Activated CD8-positive, alpha-beta T cell treated with anti-CD3 and anti-CD28 coated beads for 36 hours (primary cell): ENCODE measurements around the gene AP3B2. TPM values are rescaled to one million over a fixed set of nuclear protein-coding genes. Genes with fewer than 3 reads are reported as not detected.

Experiments
- ATAC-seq: fragments of 200-7000 bp; cut with Tn5 transposase; one replicate; pipeline ENCODE4 v1.10.0; 2021; ENCODE audit warnings: mild to moderate bottlenecking, moderate library complexity
- CTCF ChIA-PET: fragments of 350-600 bp; sonication (Branson Sonifier 250); formaldehyde crosslinking; loops from one replicate; lab custom pipeline; 2021; ENCODE audit warnings: antibody characterized with exemption; lab: Charles Lee
- POLR2A ChIA-PET: fragments of 350-600 bp; sonication (Branson Sonifier 250); formaldehyde crosslinking; loops from one replicate; lab custom pipeline; 2021; ENCODE audit warnings: antibody characterized with exemption; lab: Charles Lee
- DNase-seq: peaks from one replicate; pipeline ENCODE4 v3.0.0-alpha.2; 2020
- H3K27ac Mint-ChIP-seq: one replicate; pipeline ENCODE4 v1.8.0; 2021; ENCODE audit warnings: mild to moderate bottlenecking, mixed read lengths
- H3K27me3 Mint-ChIP-seq: one replicate; pipeline ENCODE4 v1.8.0; 2021; ENCODE audit warnings: mixed read lengths
- H3K36me3 Mint-ChIP-seq: one replicate; pipeline ENCODE4 v1.8.0; 2021; ENCODE audit warnings: low read depth, mixed read lengths
- H3K4me1 Mint-ChIP-seq: one replicate; pipeline ENCODE4 v1.8.0; 2021; ENCODE audit warnings: low read depth, mixed read lengths
- H3K4me3 Mint-ChIP-seq: one replicate; pipeline ENCODE4 v1.8.0; 2021; ENCODE audit warnings: mild to moderate bottlenecking, moderate library complexity, mixed read lengths
- H3K9me3 Mint-ChIP-seq: one replicate; pipeline ENCODE4 v1.8.0; 2021; ENCODE audit warnings: mixed read lengths
- intact Hi-C: fragments of 100-400 bp; cut with micrococcal nuclease; formaldehyde crosslinking; loops from one replicate; pipeline ENCODE4 v1.10.0; 2022
- total RNA-seq, 2 experiments: library from RNA; stranded (reverse); gene quantifications; one replicate each; pipeline ENCODE4 v1.2.3, GENCODE V29; 2021
- TF ChIP-seq, protein P1 (sequence below): fragments of 200-600 bp; IDR thresholded peaks from one replicate; pipeline ENCODE4 v1.8.0; 2022; ENCODE audit warnings: antibody characterized with exemption, mild to moderate bottlenecking

Gene AP3B2
- total RNA-seq, 2 experiments from 2014 or later, result 0.16 to 0.18 TPM

DNA sequence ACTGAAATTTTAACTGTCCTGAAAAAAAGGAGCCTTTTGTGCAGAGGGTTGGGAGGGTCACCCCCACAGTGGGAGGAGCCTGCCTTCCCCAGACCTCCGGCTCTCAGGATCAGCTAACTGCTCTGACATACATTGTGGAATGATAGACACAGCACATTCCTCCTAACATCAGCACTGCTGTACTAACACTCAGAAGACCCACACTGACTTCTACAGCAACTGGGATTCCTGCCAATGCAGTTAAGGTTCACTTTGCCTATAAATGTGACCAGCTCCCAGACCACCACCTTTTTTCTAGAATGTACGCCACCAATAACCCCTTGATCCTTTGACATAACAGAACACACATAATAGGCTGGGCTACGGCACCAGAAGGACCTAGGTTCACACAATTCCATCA, 65.7 kb downstream of the AP3B2 start:
- TF ChIP-seq, protein P1, sequence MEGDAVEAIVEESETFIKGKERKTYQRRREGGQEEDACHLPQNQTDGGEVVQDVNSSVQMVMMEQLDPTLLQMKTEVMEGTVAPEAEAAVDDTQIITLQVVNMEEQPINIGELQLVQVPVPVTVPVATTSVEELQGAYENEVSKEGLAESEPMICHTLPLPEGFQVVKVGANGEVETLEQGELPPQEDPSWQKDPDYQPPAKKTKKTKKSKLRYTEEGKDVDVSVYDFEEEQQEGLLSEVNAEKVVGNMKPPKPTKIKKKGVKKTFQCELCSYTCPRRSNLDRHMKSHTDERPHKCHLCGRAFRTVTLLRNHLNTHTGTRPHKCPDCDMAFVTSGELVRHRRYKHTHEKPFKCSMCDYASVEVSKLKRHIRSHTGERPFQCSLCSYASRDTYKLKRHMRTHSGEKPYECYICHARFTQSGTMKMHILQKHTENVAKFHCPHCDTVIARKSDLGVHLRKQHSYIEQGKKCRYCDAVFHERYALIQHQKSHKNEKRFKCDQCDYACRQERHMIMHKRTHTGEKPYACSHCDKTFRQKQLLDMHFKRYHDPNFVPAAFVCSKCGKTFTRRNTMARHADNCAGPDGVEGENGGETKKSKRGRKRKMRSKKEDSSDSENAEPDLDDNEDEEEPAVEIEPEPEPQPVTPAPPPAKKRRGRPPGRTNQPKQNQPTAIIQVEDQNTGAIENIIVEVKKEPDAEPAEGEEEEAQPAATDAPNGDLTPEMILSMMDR, result no peak
- H3K27ac Mint-ChIP-seq, result no peak overlapping the region
- no peak overlapping the region for H3K4me3 Mint-ChIP-seq
- ATAC-seq (no peak), DNase-seq (no peak)
- no peaks in the 10 kb centered on the region for H3K36me3 Mint-ChIP-seq
- ChIA-PET POLR2A (no interaction called here), CTCF (no interaction called here)
- peaks cover 2% of the 10 kb centered on the region for H3K4me1 Mint-ChIP-seq
- intact Hi-C loops, result no loop called here
- H3K27me3 Mint-ChIP-seq, result peaks cover 29% of the 10 kb centered on the region
- no peaks in the 10 kb centered on the region for H3K9me3 Mint-ChIP-seq

DNA sequence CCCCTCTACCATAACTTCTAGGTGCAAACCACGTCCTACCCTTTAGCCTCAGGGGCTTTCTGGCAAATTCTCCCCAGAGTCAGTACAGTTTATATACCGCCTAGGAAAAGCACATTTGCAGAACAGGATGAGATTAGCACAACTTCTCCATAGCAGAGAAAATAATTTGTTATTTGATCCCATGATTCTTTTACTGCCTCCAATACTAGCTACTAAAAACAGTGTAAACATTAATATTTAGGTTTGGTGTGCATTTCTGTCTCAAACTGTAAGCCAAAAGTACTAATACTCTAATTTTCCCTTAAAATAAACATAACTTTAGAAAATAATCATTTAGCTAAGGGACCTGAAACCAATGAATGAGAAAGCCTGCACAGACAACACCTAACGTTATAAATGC, 67.0 kb downstream of the AP3B2 start:
- Mint-ChIP-seq H3K9me3 (no peaks in the 10 kb centered on the region), H3K36me3 (no peaks in the 10 kb centered on the region), H3K27me3 (peaks cover 21% of the 10 kb centered on the region), H3K4me3 (no peak overlapping the region), H3K4me1 (peaks cover 2% of the 10 kb centered on the region), H3K27ac (no peak overlapping the region)
- ChIA-PET CTCF (interaction anchor here (1.6 kb wide), 1 partner anchor 16 kb away, joined by 3 read pairs; no protein-coding TSS in a partner anchor), POLR2A (no interaction called here)
- TF ChIP-seq, protein P1, result no peak
- intact Hi-C loops, result no loop called here
- ATAC-seq (no peak), DNase-seq (no peak)

DNA sequence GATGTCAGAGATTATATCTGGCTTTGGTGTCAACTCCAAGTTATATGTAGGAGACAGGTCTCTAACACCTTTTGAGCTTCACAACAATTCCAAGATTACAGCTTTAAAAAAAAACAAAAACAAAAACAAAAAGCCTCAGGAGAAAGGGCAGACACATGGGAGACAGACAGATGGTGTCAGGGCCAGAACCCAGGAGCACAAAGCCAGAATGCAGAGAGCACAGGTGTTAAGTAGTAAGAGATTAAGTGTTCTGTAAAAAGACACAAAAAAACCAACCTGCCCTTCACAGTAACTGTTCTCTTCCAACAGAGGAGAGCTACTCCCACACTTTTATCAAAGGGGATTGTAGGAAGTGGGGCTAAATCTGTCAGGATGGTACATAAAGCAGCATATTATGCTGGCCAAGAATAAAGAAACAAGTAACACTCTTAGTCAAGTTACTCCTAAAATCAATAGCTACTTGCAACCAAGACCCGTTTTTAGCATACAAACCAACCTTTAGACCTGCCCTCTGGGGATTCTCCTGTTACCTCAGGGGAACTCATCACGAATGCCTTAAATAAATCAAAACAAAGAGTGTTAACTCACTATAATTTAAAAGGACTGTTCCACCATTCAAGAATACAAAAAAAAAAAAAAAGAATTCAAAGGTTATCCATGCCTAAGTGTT, 68.4 kb downstream of the AP3B2 start:
- CTCF ChIA-PET, result no interaction called here
- no peak overlapping the region for H3K4me3 Mint-ChIP-seq
- TF ChIP-seq, protein P1, result no peak
- peaks cover 2% of the 10 kb centered on the region for H3K4me1 Mint-ChIP-seq
- H3K27me3 Mint-ChIP-seq, result peaks cover 21% of the 10 kb centered on the region
- H3K27ac Mint-ChIP-seq, result no peak overlapping the region
- no peak for DNase-seq
- intact Hi-C loops, result no loop called here
- no peaks in the 10 kb centered on the region for H3K9me3 Mint-ChIP-seq
- POLR2A ChIA-PET, result no interaction called here
- H3K36me3 Mint-ChIP-seq, result no peaks in the 10 kb centered on the region
- ATAC-seq, result no peak

DNA sequence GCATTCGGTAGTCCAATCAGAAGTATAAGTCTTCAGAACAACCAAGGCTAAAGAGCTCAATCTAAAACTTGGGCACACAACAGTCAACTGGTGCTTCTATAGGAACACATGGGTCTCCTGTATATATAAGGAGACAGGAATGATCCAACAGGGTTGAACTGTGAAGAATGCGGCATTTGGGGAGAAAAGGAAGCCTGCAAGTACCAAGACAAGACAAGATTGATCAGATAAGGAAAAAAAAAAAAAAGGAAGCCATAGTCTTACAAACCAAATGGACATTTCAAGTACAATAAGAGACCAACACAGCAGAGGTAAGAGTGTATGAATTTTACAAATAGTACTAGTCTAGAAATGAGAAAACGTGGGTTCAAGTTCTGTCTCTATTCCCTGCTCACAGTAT, 69.0 kb downstream of the AP3B2 start:
- ChIA-PET CTCF (no interaction called here), POLR2A (no interaction called here)
- peaks cover 21% of the 10 kb centered on the region for H3K27me3 Mint-ChIP-seq
- no peaks in the 10 kb centered on the region for H3K9me3 Mint-ChIP-seq
- no peaks in the 10 kb centered on the region for H3K36me3 Mint-ChIP-seq
- H3K4me1 Mint-ChIP-seq, result no peaks in the 10 kb centered on the region
- H3K4me3 Mint-ChIP-seq, result no peak overlapping the region
- ATAC-seq (no peak), DNase-seq (no peak)
- TF ChIP-seq, protein P1, result no peak
- no peak overlapping the region for H3K27ac Mint-ChIP-seq
- intact Hi-C loops, result no loop called here

DNA sequence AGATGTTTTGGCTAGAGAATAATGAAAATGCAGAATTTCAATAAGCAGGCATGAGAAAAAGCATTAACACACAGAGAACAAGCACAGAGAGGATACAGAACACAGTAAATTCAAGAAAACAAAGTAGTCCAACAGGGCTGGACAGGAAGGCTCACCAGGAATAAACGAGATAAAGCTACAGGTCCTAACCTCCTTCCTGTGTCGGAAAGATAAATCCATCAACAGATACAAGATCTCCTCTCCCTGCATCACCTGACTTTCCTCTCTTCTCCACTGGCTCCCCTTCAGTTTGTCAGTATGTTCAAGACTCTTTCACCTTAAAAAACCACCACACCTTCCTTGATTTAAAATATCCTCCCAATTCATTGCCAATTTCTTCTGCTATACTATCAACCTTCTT, 73.9 kb downstream of the AP3B2 start:
- ATAC-seq (no peak), DNase-seq (no peak)
- Mint-ChIP-seq H3K4me3 (no peak overlapping the region), H3K9me3 (no peaks in the 10 kb centered on the region), H3K36me3 (no peaks in the 10 kb centered on the region), H3K27me3 (peaks cover 15% of the 10 kb centered on the region), H3K4me1 (no peaks in the 10 kb centered on the region), H3K27ac (no peak overlapping the region)
- ChIA-PET POLR2A (no interaction called here), CTCF (no interaction called here)
- intact Hi-C loops, result no loop called here
- TF ChIP-seq, protein P1, result no peak
